HG03108 (cell line): ENCODE data around the gene TOR1A.
"Not testable (repeated sequence)": the region's sequence is repeated elsewhere in the genome, so short reads cannot be mapped to it uniquely, and the experiment has no call there.

ENCODE experiments used
- ATAC-seq: cut with Tn5 transposase; IDR thresholded peaks from one replicate; pipeline ENCODE4 v1.9.1; 2021; ENCODE audit warnings: moderate library complexity; ENCODE audit not compliant: unreplicated experiment

Gene TOR1A

GRCh38 chr9:129783516-129784361, 40.2 kb downstream of the TOR1A start:
- no peak for ATAC-seq

GRCh38 chr9:129781981-129782380, 42.0 kb downstream of the TOR1A start:
- ATAC-seq, result no peak

GRCh38 chr9:129781131-129781530, 42.8 kb downstream of the TOR1A start:
- ATAC-seq, result no peak

GRCh38 chr9:129779560-129780190, 44.3 kb downstream of the TOR1A start:
- ATAC-seq, result no peak

GRCh38 chr9:129778469-129778868, 45.5 kb downstream of the TOR1A start:
- ATAC-seq, result no peak

GRCh38 chr9:129777769-129778130, 46.2 kb downstream of the TOR1A start:
- no peak for ATAC-seq

GRCh38 chr9:129776938-129777768, 46.8 kb downstream of the TOR1A start:
- no peak for ATAC-seq

GRCh38 chr9:129776566-129776937, 47.4 kb downstream of the TOR1A start:
- ATAC-seq, result no peak

- ATAC-seq, result not testable (repeated sequence)
Observed at GRCh38 chr9:129776096-129776495, 47.8 kb downstream of the TOR1A start.

- ATAC-seq, result no peak
Observed at GRCh38 chr9:129775448-129775798, 48.5 kb downstream of the TOR1A start.

GRCh38 chr9:129774791-129775447, 49.0 kb downstream of the TOR1A start:
- no peak for ATAC-seq

GRCh38 chr9:129773262-129774048, 50.5 kb downstream of the TOR1A start:
- ATAC-seq, result no peak

GRCh38 chr9:129770741-129771140, 53.2 kb downstream of the TOR1A start:
- no peak for ATAC-seq

GRCh38 chr9:129769669-129770068, 54.3 kb downstream of the TOR1A start:
- no peak for ATAC-seq

GRCh38 chr9:129768486-129768885, 55.5 kb downstream of the TOR1A start:
- no peak for ATAC-seq

- no peak for ATAC-seq
Observed at GRCh38 chr9:129765764-129766317, 58.1 kb downstream of the TOR1A start.

GRCh38 chr9:129762985-129763926, 60.7 kb downstream of the TOR1A start:
- no peak for ATAC-seq
